Neural cell (in vitro differentiated cells): ENCODE results near the gene AHNAK2. TPM values are rescaled to one million over a fixed set of nuclear protein-coding genes. Genes with fewer than 3 reads are reported as not detected.

ENCODE experiments used
- H2AFZ ChIP-seq: fragments of 200-600, 300-800 bp; sonication (generic), shearing (Covaris generic); 2 replicates; pipeline ENCODE4 v1.6.0; 2014; ENCODE audit warnings: low read depth, mild to moderate bottlenecking, antibody characterized with exemption, low read length, moderate library complexity
- H3F3A ChIP-seq: fragments of 200-600 bp; shearing (Covaris generic); 2 replicates; pipeline ENCODE4 v1.6.1; 2016; ENCODE audit warnings: mild to moderate bottlenecking, moderate library complexity, mixed read lengths, antibody characterized with exemption, low read length; ENCODE audit not compliant: insufficient read depth, poor library complexity, severe bottlenecking
- H3K27ac ChIP-seq: fragments of 200-600, 300-800 bp; sonication (generic), shearing (Covaris generic); 2 replicates; pipeline ENCODE4 v1.5.1; 2014; ENCODE audit warnings: mild to moderate bottlenecking, low read length, moderate library complexity
- H3K27me3 ChIP-seq: fragments of 300-800, 200-600 bp; sonication (generic), shearing (Covaris generic); 2 replicates; pipeline ENCODE4 v1.6.0; 2014; ENCODE audit warnings: mild to moderate bottlenecking, low read depth, low read length, moderate library complexity; ENCODE audit not compliant: insufficient read depth
- H3K36me3 ChIP-seq: fragments of 300-800, 200-600 bp; sonication (generic), shearing (Covaris generic); 2 replicates; pipeline ENCODE4 v1.5.1; 2014; ENCODE audit warnings: mild to moderate bottlenecking, antibody characterized with exemption, low read length, moderate library complexity; ENCODE audit not compliant: insufficient read depth
- H3K4me2 ChIP-seq: fragments of 300-800, 200-600 bp; sonication (generic), shearing (Covaris generic); 2 replicates; pipeline ENCODE4 v1.6.0; 2014; ENCODE audit warnings: mild to moderate bottlenecking, low read length
- H3K4me3 ChIP-seq: fragments of 300-800, 200-600 bp; sonication (generic), shearing (Covaris generic); 2 replicates; pipeline ENCODE4 v1.5.1; 2014; ENCODE audit warnings: mild to moderate bottlenecking, low read length, moderate library complexity
- H3K79me2 ChIP-seq: fragments of 200-600 bp; shearing (Covaris generic); replicated peaks from 2 replicates; pipeline ENCODE4 v1.6.0; 2014; ENCODE audit warnings: mild to moderate bottlenecking, low read length, moderate library complexity; ENCODE audit not compliant: insufficient read depth
- H3K9ac ChIP-seq: fragments of 300-800, 200-600 bp; sonication (generic), shearing (Covaris generic); 2 replicates; pipeline ENCODE4 v1.6.1; 2016; ENCODE audit warnings: mild to moderate bottlenecking, low read length, mixed read lengths
- H3K9me2 ChIP-seq: fragments of 200-600 bp; shearing (Covaris generic); 2 replicates; pipeline ENCODE4 v1.6.1; 2016; ENCODE audit warnings: mild to moderate bottlenecking, low read length, mixed read lengths; ENCODE audit not compliant: insufficient read depth
- H3K9me3 ChIP-seq: fragments of 200-600, 300-800 bp; sonication (generic), shearing (Covaris generic); 2 replicates; pipeline ENCODE4 v1.6.1; 2016; ENCODE audit warnings: mild to moderate bottlenecking, mixed run types, low read length, moderate library complexity, mixed read lengths
- H4K20me1 ChIP-seq: fragments of 200-600 bp; shearing (Covaris generic); 2 replicates; pipeline ENCODE4 v1.6.1; 2016; ENCODE audit warnings: mild to moderate bottlenecking, mixed run types; ENCODE audit not compliant: insufficient read depth
- CTCF ChIP-seq: fragments of 450-650 bp; IDR thresholded peaks from 2 replicates; pipeline ENCODE4 v1.5.1; 2014; ENCODE audit warnings: antibody characterized with exemption, mild to moderate bottlenecking, moderate library complexity; ENCODE audit not compliant: poor library complexity, severe bottlenecking
- EP300 ChIP-seq: fragments of 450-650 bp; conservative IDR thresholded peaks from 2 replicates; pipeline ENCODE4 v1.6.1; 2014; ENCODE audit warnings: antibody characterized with exemption, mild to moderate bottlenecking, moderate library complexity; ENCODE audit not compliant: poor library complexity, severe bottlenecking
- EZH2 ChIP-seq: fragments of 200-600, 300-800 bp; shearing (Covaris generic), sonication (generic); IDR thresholded peaks from 2 replicates; pipeline ENCODE4 v1.6.1; 2014; ENCODE audit warnings: antibody characterized with exemption, low read length, borderline replicate concordance, mild to moderate bottlenecking; ENCODE audit not compliant: insufficient read depth, poor library complexity, severe bottlenecking
- MXI1 ChIP-seq: fragments of 450-650 bp; conservative IDR thresholded peaks from 2 replicates; pipeline ENCODE4 v1.6.1; 2014; ENCODE audit warnings: antibody characterized with exemption, mild to moderate bottlenecking; ENCODE audit not compliant: poor library complexity, severe bottlenecking
- POLR2AphosphoS5 ChIP-seq: IDR thresholded peaks from 2 replicates; pipeline ENCODE4 v1.6.1; 2012
- RAD21 ChIP-seq: fragments of 450-650 bp; conservative IDR thresholded peaks from 2 replicates; pipeline ENCODE4 v1.6.1; 2014; ENCODE audit warnings: antibody characterized with exemption, mild to moderate bottlenecking, moderate library complexity
- REST ChIP-seq: IDR thresholded peaks from 2 replicates; pipeline ENCODE4 v1.6.1; 2012; ENCODE audit warnings: borderline replicate concordance
- SMC3 ChIP-seq: fragments of 450-650 bp; conservative IDR thresholded peaks from 2 replicates; pipeline ENCODE4 v1.6.1; 2014; ENCODE audit warnings: antibody characterized with exemption, mild to moderate bottlenecking, moderate library complexity; ENCODE audit not compliant: poor library complexity
- TAF1 ChIP-seq: IDR thresholded peaks from 2 replicates; pipeline ENCODE4 v1.6.1; 2012; ENCODE audit warnings: low read depth
- polyA plus RNA-seq: library from polyadenylated mRNA; depleted of rRNA; stranded (reverse); fragments of >200 nt; gene quantifications from 2 replicates; pipeline ENCODE4 v1.2.3, GENCODE V29; 2014

AHNAK2 gene
- polyA plus RNA-seq, 1 donor from 2014 or later = 1.4 TPM

GRCh38 chr14:104928391-104929133 is 49.6 kb downstream of the AHNAK2 start:
- Histone ChIP-seq H4K20me1 (no peaks in the 10 kb centered on the region), H3K27me3 (peaks cover 25% of the 10 kb centered on the region), H3F3A (no peaks in the 10 kb centered on the region), H3K27ac (no peak overlapping the region), H3K9me3 (no peaks in the 10 kb centered on the region), H2AFZ (no peak overlapping the region), H3K4me3 (no peak overlapping the region), H3K79me2 (no peaks in the 10 kb centered on the region), H3K9ac (no peak overlapping the region), H3K4me2 (no peak overlapping the region), H3K36me3 (no peaks in the 10 kb centered on the region), H3K9me2 (no peaks in the 10 kb centered on the region)
- no peak for TF ChIP-seq MXI1
- TF ChIP-seq POLR2AphosphoS5 = no peak
- no peak for TF ChIP-seq TAF1
- TF ChIP-seq CTCF = no peak
- TF ChIP-seq EP300 = no peak
- no peak for TF ChIP-seq SMC3
- TF ChIP-seq RAD21 = no peak
- no peak for TF ChIP-seq REST
- TF ChIP-seq EZH2 = no peak

GRCh38 chr14:104927901-104928300 is 50.3 kb downstream of the AHNAK2 start:
- H4K20me1 ChIP-seq = no peaks in the 10 kb centered on the region
- H3K79me2 ChIP-seq = no peaks in the 10 kb centered on the region
- no peak overlapping the region for H3K4me2 ChIP-seq
- no peaks in the 10 kb centered on the region for H3K36me3 ChIP-seq
- no peaks in the 10 kb centered on the region for H3K9me3 ChIP-seq
- no peaks in the 10 kb centered on the region for H3F3A ChIP-seq
- H3K9ac ChIP-seq = no peak overlapping the region
- H3K4me3 ChIP-seq = no peak overlapping the region
- TF ChIP-seq POLR2AphosphoS5 = no peak
- H3K9me2 ChIP-seq = no peaks in the 10 kb centered on the region
- peaks cover 21% of the 10 kb centered on the region for H3K27me3 ChIP-seq
- no peak overlapping the region for H3K27ac ChIP-seq
- no peak overlapping the region for H2AFZ ChIP-seq

- Histone ChIP-seq H4K20me1 (no peaks in the 10 kb centered on the region), H3K27ac (no peak overlapping the region), H3K79me2 (no peaks in the 10 kb centered on the region), H3K4me3 (no peak overlapping the region), H3K9ac (no peak overlapping the region), H3K9me3 (no peaks in the 10 kb centered on the region), H3K4me2 (no peak overlapping the region), H3F3A (no peaks in the 10 kb centered on the region), H3K27me3 (peaks cover 17% of the 10 kb centered on the region), H3K9me2 (no peaks in the 10 kb centered on the region), H3K36me3 (no peaks in the 10 kb centered on the region), H2AFZ (no peak overlapping the region)
- TF ChIP-seq REST (no peak), SMC3 (no peak), RAD21 (no peak), EZH2 (no peak), TAF1 (no peak), MXI1 (no peak), EP300 (no peak), CTCF (no peak), POLR2AphosphoS5 (no peak)
These were observed 50.8 kb downstream of the AHNAK2 start for GRCh38 chr14:104927432-104927816.
